Mucosa of descending colon (tissue), 3 donors: ENCODE measurements around the gene LRFN5. TPM values are rescaled to one million over a fixed set of nuclear protein-coding genes. Genes with fewer than 3 reads are reported as not detected.

ENCODE experiments used
- ATAC-seq: fragments of 200-7000 bp; cut with Tn5 transposase; one replicate; pipeline ENCODE4 v1.9.1; 2020; ENCODE audit warnings: mild to moderate bottlenecking, moderate library complexity
- DNase-seq, 3 donors: peaks; one replicate each; pipeline ENCODE4 v3.0.0-alpha.2; 2020
- H3K36me3 ChIP-seq: fragments of 200-600 bp; one replicate; pipeline ENCODE4 v1.8.0; 2021; ENCODE audit warnings: low read depth, mild to moderate bottlenecking
- H3K4me1 ChIP-seq: fragments of 200-600 bp; one replicate; pipeline ENCODE4 v1.8.0; 2021; ENCODE audit warnings: low read depth, mild to moderate bottlenecking
- H3K4me3 ChIP-seq: fragments of 200-600 bp; one replicate; pipeline ENCODE4 v1.8.0; 2021; ENCODE audit warnings: mild to moderate bottlenecking
- H3K9me3 ChIP-seq: fragments of 200-600 bp; one replicate; pipeline ENCODE4 v1.8.0; 2021; ENCODE audit warnings: mild to moderate bottlenecking
- CTCF ChIP-seq: fragments of 200-600 bp; IDR thresholded peaks from one replicate; pipeline ENCODE4 v1.8.0; 2022; ENCODE audit warnings: antibody characterized with exemption, mild to moderate bottlenecking
- intact Hi-C, 2 donors: fragments of 100-400 bp; cut with DNase I in 1 of 2; cut with micrococcal nuclease in 1 of 2; formaldehyde crosslinking; loops; one replicate each; pipeline versions ENCODE4 v1.11.0 to v1.11.1; 2022; cut with DNase I, micrococcal nuclease
- total RNA-seq, 3 donors: library from RNA; stranded (reverse); fragmentation: NEBNext Ultra II Directional in 2 of 3; extraction: Animal tissue kit (Norgen Biotek cat#: 25700) in 2 of 3; gene quantifications; one replicate each; pipeline versions ENCODE4 v1.2.1 to v1.2.4, GENCODE V29; 2021 to 2023
- donor health status: DM: no; HTN: no; CAD: no; lungs with moderate emphysema.
- donor health status: DM: no; HTN: no; CAD: no.
- donor health status: DM: no; HTN: yes; CAD: no.

The LRFN5 gene
- total RNA-seq, 3 donors from 2014 or later: 0.49 to 4.1 (median 0.55) TPM

- no peaks in the 10 kb centered on the region for H3K4me1 ChIP-seq
- ATAC-seq (no peak), DNase-seq (peak in 1 of 3 donors; percentile 39)
- intact Hi-C loops: no loop called here
- no peaks in the 10 kb centered on the region for H3K9me3 ChIP-seq
- H3K4me3 ChIP-seq: no peak overlapping the region
- H3K36me3 ChIP-seq: no peaks in the 10 kb centered on the region
- no peak for TF ChIP-seq CTCF
Measured at GRCh38 chr14:41607966-41608663, 1.4 kb downstream of the LRFN5 start.

DNA sequence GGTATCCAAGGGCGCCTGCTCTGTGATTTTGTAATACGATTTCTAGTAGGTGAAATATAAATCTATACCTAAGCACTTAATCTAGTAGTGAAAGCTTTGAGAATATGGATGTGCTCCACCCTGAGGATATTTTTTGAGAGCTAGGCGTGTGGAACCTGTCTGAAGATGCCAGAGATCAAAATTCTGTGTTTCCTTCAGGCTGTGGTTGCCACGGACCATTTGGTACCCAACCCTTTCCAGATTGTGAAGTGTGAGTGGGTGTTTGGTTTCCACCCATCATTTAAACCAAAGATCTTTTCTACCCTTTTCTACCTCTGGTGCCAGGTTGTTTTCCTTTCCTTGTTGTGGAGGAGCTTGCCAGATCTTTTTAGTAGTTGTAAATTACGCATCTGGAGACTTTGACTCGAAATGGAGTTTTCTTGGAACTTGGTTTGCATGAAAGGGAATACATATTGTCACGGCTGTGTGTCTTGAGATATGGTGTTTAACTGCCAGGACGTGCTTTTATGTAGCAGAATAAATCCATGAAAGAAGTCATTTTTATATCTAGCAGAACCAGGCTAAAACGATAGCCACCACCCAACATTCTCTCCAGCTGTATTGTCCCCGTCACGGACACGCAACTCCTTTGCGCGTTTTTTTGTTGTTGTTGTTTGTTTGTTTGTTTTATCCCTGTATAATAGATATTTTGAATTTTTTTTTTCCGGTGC, 2.2 kb downstream of the LRFN5 start:
- DNase-seq: no peak
- ATAC-seq: no peak
- H3K4me3 ChIP-seq: no peak overlapping the region
- no peak for TF ChIP-seq CTCF
- intact Hi-C loops: no loop called here
- H3K4me1 ChIP-seq: no peaks in the 10 kb centered on the region
- no peaks in the 10 kb centered on the region for H3K9me3 ChIP-seq
- no peaks in the 10 kb centered on the region for H3K36me3 ChIP-seq

DNA sequence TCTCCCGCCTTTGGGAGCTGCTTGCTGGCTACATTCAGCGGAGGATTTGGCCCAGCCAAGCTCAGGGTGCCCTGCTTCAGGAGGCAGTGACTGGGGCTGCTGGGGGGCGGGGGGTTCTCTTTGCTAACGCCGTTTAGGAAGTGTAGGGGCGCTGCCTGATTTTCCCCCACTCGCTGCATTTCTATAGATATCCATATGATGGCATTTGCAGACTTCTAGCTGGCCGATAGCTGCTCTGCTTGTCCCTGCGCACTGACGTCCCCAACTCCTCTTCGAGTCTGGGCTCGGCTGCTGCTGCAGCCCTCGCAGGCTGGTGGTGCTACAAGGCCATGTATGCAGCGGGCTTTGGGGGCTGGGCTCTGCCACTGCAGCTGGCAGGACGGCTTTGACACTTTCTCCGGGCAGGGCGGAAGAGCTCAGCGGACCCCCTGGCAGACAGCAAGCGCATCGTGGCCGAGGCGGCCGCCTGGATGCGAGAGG, 3.1 kb downstream of the LRFN5 start:
- intact Hi-C loops: no loop called here

DNA sequence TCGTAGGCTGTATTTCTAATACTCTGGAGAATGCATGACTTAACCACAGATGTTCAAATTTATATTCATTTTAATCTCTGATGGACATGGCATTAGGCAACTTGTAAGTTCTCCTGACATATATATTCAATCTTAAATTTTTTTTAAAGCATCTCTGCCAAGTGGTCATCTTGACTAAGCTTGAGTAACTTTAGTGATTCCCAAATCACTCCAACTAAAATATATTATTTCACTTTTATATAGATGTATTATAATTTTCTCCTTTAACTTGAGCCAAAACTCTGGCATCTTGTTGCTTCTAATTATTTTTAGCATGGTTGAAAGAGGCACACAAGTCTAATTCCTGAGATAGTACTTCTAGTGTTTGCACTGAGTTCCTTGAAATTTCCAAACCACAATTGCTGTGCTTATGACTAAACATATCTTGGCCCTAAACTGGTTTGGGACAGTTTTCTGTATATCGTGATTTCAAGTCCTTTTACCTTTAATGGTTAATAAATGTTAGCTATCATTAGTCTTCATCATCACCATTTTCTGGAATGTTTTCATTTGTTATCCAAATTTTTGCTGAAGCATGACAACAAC, 8.4 kb downstream of the LRFN5 start:
- intact Hi-C loops: no loop called here
- no peaks in the 10 kb centered on the region for H3K4me1 ChIP-seq
- DNase-seq (no peak), ATAC-seq (no peak)
- no peaks in the 10 kb centered on the region for H3K9me3 ChIP-seq
- H3K4me3 ChIP-seq: no peak overlapping the region
- no peak for TF ChIP-seq CTCF
- H3K36me3 ChIP-seq: no peaks in the 10 kb centered on the region

More for the DNA sequence above, 3.1 kb downstream of the LRFN5 start:
- Histone ChIP-seq H3K4me3 (no peak overlapping the region), H3K9me3 (no peaks in the 10 kb centered on the region), H3K36me3 (no peaks in the 10 kb centered on the region), H3K4me1 (no peaks in the 10 kb centered on the region)
- TF ChIP-seq CTCF: no peak
- ATAC-seq (peak; percentile 35), DNase-seq (peak in 1 of 3 donors; percentile 54)

- Histone ChIP-seq H3K4me1 (no peaks in the 10 kb centered on the region), H3K9me3 (no peaks in the 10 kb centered on the region), H3K36me3 (no peaks in the 10 kb centered on the region), H3K4me3 (no peak overlapping the region)
- intact Hi-C loops: no loop called here
- DNase-seq (no peak), ATAC-seq (no peak)
- TF ChIP-seq CTCF: no peak
Measured at GRCh38 chr14:41623736-41624135, 17.1 kb downstream of the LRFN5 start.
